Measurements from ENCODE around the gene PHPT1. TPM values are rescaled to one million over a fixed set of nuclear protein-coding genes. Genes with fewer than 3 reads are reported as not detected.

The PHPT1 gene
- total RNA-seq, 1 experiment from 2014 or later: 94.7 TPM

DNA sequence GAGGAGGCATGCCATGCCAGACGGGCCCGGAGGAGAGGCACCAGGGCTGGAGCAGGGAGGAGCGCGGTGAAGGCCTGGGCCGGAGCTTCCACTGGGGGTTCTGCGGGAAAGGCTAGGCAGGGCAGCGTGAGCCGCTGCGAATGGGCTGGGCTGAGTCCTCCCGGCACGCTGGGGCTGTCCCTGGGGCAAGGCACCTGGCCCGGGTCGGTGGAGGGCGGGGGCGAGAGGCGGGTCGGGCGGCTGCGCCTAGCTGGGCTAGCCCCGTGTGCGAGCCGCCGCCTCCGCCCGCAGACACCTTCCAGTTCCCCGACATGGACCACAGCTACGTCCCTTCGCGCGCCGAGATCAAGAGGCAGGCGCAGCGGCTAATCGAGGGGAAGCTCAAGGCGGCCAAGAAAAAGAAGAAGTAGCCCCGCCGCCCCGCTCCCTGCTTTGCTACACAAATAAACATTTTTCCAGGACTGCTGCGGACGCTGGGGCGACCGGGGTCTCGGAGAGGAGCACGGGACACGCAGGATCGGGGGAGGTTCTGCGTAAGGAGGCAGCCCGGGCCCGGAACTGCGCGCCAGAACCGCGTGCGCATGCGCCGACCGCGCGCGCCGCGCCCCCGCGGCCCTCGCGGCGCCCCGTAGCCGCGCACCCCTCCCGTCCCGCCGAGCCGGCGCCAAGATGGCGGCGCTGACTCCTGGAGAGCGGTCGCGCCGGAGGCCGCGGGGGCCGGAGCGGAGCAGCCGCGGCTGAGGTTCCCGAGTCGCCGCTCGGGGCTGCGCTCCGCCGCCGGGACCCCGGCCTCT lies 41.7 kb upstream of the PHPT1 start, which contains the start of gene RABL6:
TSS of gene RABL6 (plus strand) at position 668 of the 794 bp plus-strand sequence. CDS start 249 bp downstream, outside the sequence.
- BruUV-seq (replicated peaks): TSS peak; percentile 66
- H3K4me3 ChIP-seq (ENCODE audit: low read depth, low read length, poor library complexity, severe bottlenecking): peak within 1 kb of the TSS; percentile 98
- CTCF ChIA-PET: interaction anchor here (0.6 kb wide), 1 partner anchor 39 kb away, joined by 5 read pairs; no protein-coding TSS in a partner anchor
- DNase-seq (ENCODE audit: low spot score): peak; percentile 88
- H3K9me3 ChIP-seq (ENCODE audit: low read depth, low read length, poor library complexity, severe bottlenecking): no peaks in the 10 kb centered on the region
- intact Hi-C loops (cut with micrococcal nuclease; ENCODE audit: unreplicated experiment): no loop called here
- H3K27ac ChIP-seq (ENCODE audit: low read depth, low read length, poor library complexity, severe bottlenecking): peak within 1 kb of the TSS; percentile 93
- POLR2A ChIA-PET (ENCODE audit: low non-redundant PET): no interaction called here
- peaks cover 26% of the 10 kb centered on the region for H3K4me1 ChIP-seq (ENCODE audit: insufficient read depth, low read length, poor library complexity, severe bottlenecking)
- H3K27me3 ChIP-seq (replicated peaks; ENCODE audit: insufficient read depth, low read depth, low read length, poor library complexity): no peaks in the 10 kb centered on the region
- H3K36me3 ChIP-seq (ENCODE audit: insufficient read depth, low read length, poor library complexity, severe bottlenecking): peaks cover 23% of the 10 kb centered on the region
- no peak for TF ChIP-seq EZH2 (IDR thresholded peaks at IDR 0.05; ENCODE audit: borderline replicate concordance, low read depth, low read length, poor library complexity, severe bottlenecking)
- TF ChIP-seq, protein P1, sequence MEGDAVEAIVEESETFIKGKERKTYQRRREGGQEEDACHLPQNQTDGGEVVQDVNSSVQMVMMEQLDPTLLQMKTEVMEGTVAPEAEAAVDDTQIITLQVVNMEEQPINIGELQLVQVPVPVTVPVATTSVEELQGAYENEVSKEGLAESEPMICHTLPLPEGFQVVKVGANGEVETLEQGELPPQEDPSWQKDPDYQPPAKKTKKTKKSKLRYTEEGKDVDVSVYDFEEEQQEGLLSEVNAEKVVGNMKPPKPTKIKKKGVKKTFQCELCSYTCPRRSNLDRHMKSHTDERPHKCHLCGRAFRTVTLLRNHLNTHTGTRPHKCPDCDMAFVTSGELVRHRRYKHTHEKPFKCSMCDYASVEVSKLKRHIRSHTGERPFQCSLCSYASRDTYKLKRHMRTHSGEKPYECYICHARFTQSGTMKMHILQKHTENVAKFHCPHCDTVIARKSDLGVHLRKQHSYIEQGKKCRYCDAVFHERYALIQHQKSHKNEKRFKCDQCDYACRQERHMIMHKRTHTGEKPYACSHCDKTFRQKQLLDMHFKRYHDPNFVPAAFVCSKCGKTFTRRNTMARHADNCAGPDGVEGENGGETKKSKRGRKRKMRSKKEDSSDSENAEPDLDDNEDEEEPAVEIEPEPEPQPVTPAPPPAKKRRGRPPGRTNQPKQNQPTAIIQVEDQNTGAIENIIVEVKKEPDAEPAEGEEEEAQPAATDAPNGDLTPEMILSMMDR (conservative IDR thresholded peaks at IDR 0.05; ENCODE audit: low read depth, low read length): no peak

DNA sequence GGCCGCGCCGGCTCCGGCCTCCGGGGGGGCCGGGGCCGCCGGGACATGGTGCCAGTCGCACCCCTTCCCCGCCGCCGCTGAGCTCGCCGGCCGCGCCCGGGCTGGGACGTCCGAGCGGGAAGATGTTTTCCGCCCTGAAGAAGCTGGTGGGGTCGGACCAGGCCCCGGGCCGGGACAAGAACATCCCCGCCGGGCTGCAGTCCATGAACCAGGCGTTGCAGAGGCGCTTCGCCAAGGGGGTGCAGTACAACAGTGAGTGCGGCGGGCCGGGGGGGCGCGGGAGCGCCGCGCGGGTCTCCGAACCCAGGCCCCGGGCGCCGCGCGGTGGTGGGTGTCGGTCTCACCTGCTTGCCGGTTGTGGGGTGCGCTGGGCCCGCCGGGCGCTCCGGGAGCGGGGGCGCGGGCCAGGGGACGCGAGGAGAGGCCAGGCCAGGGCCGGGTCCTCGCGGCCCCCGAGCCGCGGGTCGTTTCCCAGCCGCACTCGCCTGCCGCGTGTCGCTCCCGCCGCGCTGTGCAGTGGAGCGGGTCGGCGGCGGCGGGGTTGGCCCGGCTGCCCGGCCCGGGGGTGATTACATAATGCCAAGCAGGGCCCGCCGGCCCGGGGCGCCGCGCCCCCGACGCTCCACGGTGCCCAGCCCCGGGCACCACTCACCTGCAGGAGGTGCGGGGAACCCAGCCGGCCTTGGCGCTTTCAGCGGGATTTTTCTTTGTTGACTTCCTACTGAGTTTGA lies 41.0 kb upstream of the PHPT1 start:
- Histone ChIP-seq H3K27ac (ENCODE audit: low read depth, low read length, poor library complexity, severe bottlenecking) (peak overlapping the region; percentile 93), H3K4me1 (ENCODE audit: insufficient read depth, low read length, poor library complexity, severe bottlenecking) (peaks cover 26% of the 10 kb centered on the region), H3K27me3 (replicated peaks; ENCODE audit: insufficient read depth, low read depth, low read length, poor library complexity) (no peaks in the 10 kb centered on the region), H3K9me3 (ENCODE audit: low read depth, low read length, poor library complexity, severe bottlenecking) (no peaks in the 10 kb centered on the region), H3K36me3 (ENCODE audit: insufficient read depth, low read length, poor library complexity, severe bottlenecking) (peaks cover 30% of the 10 kb centered on the region), H3K4me3 (ENCODE audit: low read depth, low read length, poor library complexity, severe bottlenecking) (peak overlapping the region; percentile 98)
- ChIA-PET POLR2A (ENCODE audit: low non-redundant PET) (no interaction called here), CTCF (interaction anchor here (1.7 kb wide), 1 partner anchor 34 kb away, joined by 4 read pairs; the partner anchor contains the start of gene AJM1)
- TF ChIP-seq EZH2 (IDR thresholded peaks at IDR 0.05; ENCODE audit: borderline replicate concordance, low read depth, low read length, poor library complexity, severe bottlenecking): no peak
- TF ChIP-seq, protein P1 (conservative IDR thresholded peaks at IDR 0.05; ENCODE audit: low read depth, low read length): no peak
- BruUV-seq (replicated peaks): no TSS peak
- peak; percentile 41 for DNase-seq (ENCODE audit: low spot score)
- intact Hi-C loops (cut with micrococcal nuclease; ENCODE audit: unreplicated experiment): no loop called here

DNA sequence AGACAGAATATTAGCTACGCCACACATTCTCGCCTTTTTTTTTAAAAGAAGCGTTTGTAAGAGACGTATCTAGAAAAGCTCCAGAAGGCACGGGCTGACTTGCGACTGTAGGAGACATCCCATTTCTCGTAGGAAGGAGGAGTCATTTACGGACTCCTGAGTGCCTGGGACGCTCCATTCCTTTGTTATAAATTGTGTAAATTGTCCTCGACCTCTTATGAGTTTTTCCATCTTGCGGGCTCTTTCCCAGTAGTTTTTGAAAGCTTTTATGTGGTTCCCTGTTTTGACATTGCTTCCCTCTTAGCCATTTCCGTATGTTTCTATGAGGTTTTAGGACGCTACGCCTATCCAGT lies 40.4 kb upstream of the PHPT1 start:
- intact Hi-C loops (cut with micrococcal nuclease; ENCODE audit: unreplicated experiment): no loop called here
- Histone ChIP-seq H3K4me3 (ENCODE audit: low read depth, low read length, poor library complexity, severe bottlenecking) (peak overlapping the region; percentile 98), H3K27ac (ENCODE audit: low read depth, low read length, poor library complexity, severe bottlenecking) (peak overlapping the region; percentile 93), H3K36me3 (ENCODE audit: insufficient read depth, low read length, poor library complexity, severe bottlenecking) (peaks cover 31% of the 10 kb centered on the region), H3K4me1 (ENCODE audit: insufficient read depth, low read length, poor library complexity, severe bottlenecking) (peaks cover 26% of the 10 kb centered on the region), H3K27me3 (replicated peaks; ENCODE audit: insufficient read depth, low read depth, low read length, poor library complexity) (no peaks in the 10 kb centered on the region), H3K9me3 (ENCODE audit: low read depth, low read length, poor library complexity, severe bottlenecking) (no peaks in the 10 kb centered on the region)
- ChIA-PET POLR2A (ENCODE audit: low non-redundant PET) (no interaction called here), CTCF (interaction anchor here (1.7 kb wide), 1 partner anchor 33 kb away, joined by 4 read pairs; the partner anchor contains the start of gene AJM1)
- BruUV-seq (replicated peaks): no TSS peak
- DNase-seq (ENCODE audit: low spot score): peak; percentile 60
- no peak for TF ChIP-seq EZH2 (IDR thresholded peaks at IDR 0.05; ENCODE audit: borderline replicate concordance, low read depth, low read length, poor library complexity, severe bottlenecking)
- TF ChIP-seq, protein P1 (conservative IDR thresholded peaks at IDR 0.05; ENCODE audit: low read depth, low read length): no peak
